ENCODE results near the gene TMEM117.

The TMEM117 gene

DNA sequence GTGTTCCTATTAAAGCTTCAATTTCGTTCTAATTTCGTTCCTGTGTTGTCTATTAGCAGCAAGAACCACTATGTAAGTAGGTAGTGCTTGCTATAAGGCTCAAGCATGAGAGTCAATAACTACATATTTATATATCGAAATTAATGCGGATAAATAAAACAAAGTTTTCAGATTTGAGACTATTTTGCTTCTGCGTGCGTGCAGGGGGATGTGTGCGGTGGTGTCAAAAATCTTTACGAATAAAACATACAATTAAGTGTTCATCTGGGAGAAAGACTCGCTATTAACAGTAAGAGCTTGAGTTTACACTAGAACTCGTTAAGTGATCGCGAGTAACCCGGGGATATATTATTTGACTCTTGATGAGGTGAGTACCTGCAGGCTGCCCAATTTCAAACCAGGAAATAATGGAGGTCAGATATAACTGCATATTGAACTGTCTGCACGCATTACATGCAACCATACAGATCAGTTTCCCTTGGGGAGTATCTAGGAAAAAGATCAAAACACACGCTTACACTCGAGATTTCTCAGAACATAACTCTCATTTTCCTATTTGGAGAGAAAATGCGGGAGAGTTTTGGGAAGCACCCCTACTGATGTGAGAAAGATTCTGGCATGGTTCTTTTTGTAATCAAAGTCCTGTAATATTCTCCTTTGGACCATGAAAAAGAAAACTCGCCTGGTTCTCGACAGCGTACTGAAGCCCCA lies 30.6 kb upstream of the TMEM117 start:
- Histone ChIP-seq H3K9me3 (no peaks in the 10 kb centered on the region), H3K4me1 (peaks cover 0 to 32% (median 11%) of the 10 kb centered on the region in 4 donors), H3K36me3 (peaks cover 14 to 20% (median 16%) of the 10 kb centered on the region in 3 donors), H3K4me3 (peak overlapping the region; percentile 81 to 91), H3K27ac (peak overlapping the region; percentile 89 to 97), H3K27me3 (no peaks in the 10 kb centered on the region)
- no peak for DNase-seq
- intact Hi-C loops (cut with DNase I; ENCODE audit: low total_unique reads) = loop anchor here (10.0 kb wide), 1 partner anchor 51 kb away; the partner anchor contains the start of genes IRAK4 and PUS7L
- TF ChIP-seq, protein P1, sequence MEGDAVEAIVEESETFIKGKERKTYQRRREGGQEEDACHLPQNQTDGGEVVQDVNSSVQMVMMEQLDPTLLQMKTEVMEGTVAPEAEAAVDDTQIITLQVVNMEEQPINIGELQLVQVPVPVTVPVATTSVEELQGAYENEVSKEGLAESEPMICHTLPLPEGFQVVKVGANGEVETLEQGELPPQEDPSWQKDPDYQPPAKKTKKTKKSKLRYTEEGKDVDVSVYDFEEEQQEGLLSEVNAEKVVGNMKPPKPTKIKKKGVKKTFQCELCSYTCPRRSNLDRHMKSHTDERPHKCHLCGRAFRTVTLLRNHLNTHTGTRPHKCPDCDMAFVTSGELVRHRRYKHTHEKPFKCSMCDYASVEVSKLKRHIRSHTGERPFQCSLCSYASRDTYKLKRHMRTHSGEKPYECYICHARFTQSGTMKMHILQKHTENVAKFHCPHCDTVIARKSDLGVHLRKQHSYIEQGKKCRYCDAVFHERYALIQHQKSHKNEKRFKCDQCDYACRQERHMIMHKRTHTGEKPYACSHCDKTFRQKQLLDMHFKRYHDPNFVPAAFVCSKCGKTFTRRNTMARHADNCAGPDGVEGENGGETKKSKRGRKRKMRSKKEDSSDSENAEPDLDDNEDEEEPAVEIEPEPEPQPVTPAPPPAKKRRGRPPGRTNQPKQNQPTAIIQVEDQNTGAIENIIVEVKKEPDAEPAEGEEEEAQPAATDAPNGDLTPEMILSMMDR (IDR thresholded peaks at IDR 0.05) = peak in 1 of 2 experiments; percentile 30

DNA sequence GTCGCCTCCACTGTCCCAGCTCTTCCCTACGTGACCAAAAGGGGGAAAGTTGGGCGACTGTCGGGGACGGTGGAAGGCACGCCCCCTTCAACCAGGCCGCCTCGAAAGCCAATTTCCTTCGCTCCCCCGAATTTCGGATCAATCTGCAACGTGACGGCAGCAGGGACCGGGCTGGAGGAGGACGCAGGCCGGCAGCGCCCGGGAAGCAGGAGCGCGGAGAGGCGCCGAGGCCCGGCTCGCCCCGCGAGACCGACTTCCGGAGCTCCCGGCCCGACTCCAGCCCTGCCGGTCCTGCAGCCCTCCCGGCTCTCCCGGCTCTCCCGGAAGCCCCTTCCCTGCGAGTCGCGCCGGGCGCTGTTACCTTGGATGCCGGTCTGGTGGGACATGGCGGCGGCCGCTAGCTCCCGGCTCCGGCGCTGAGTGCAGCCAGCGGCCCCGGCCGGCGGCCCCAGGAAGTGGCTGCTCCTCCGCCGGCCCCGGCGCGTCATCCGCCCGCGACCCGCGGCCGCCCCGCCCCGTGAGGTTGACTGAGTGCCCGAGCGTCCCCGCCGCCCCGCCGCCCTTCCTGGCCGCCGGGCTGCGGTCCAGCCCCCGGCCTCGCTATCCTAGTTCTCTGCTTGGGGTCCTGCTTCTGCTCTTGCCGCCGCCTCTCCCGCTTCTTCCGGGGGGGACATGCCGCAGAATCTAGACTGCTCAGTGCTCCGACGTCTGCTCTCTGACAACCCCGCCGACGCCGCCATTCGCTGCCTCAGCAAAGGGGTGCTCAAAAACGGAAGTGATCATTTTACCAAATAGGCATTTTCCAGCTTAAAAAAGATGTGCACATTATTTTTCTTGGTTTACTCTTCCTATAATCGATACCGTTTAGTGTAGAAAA lies 29.8 kb upstream of the TMEM117 start, which contains the start of gene TWF1:
TSS of gene TWF1 (minus strand) at position 458 of the 877 bp plus-strand sequence. CDS start at position 386, 72 bp downstream.
- Histone ChIP-seq H3K4me1 (peaks cover 0 to 32% (median 11%) of the 10 kb centered on the region in 4 donors), H3K36me3 (peaks cover 6 to 12% (median 8%) of the 10 kb centered on the region in 3 donors), H3K4me3 (peak within 1 kb of the TSS; percentile 81 to 91), H3K27me3 (no peaks in the 10 kb centered on the region), H3K27ac (peak within 1 kb of the TSS; percentile 89 to 97), H3K9me3 (no peaks in the 10 kb centered on the region)
- intact Hi-C loops (cut with DNase I; ENCODE audit: low total_unique reads) = loop anchor here (2.0 to 10.0 kb wide), 2 partner anchors 29 to 51 kb away; partner anchors contain the start of genes IRAK4 and PUS7L
- TF ChIP-seq, protein P1 (IDR thresholded peaks at IDR 0.05) = peak in 1 of 2 experiments; percentile 16
- peak; percentile 83 to 89 for DNase-seq

DNA sequence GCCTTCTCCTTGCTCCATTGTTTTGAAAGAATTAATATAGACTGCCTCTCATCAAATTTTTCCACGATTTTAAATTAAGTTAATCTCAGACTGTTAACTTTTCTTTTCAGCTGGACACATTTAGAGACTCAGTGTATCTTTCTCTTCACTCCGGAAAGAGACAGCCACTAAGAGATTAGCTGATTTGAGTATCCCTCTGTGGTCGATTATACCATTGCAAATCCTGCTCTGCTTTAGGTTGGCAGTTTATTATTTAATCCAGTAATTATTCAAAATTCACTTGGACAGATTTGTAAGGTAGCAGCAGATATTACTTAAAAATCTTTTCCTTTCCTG lies 29.2 kb upstream of the TMEM117 start:
- H3K36me3 ChIP-seq = peaks cover 3 to 6% (median 4%) of the 10 kb centered on the region in 3 donors
- TF ChIP-seq, protein P1 (IDR thresholded peaks at IDR 0.05) = no peak
- H3K27me3 ChIP-seq = no peaks in the 10 kb centered on the region
- H3K4me1 ChIP-seq = peaks cover 0 to 32% (median 11%) of the 10 kb centered on the region in 4 donors
- peak overlapping the region; percentile 89 to 97 for H3K27ac ChIP-seq
- no peak for DNase-seq
- peak overlapping the region; percentile 81 to 91 for H3K4me3 ChIP-seq
- intact Hi-C loops (cut with DNase I; ENCODE audit: low total_unique reads) = loop anchor here (2.0 to 10.0 kb wide), 2 partner anchors 28 to 52 kb away; partner anchors contain the start of genes IRAK4 and PUS7L
- no peaks in the 10 kb centered on the region for H3K9me3 ChIP-seq

DNA sequence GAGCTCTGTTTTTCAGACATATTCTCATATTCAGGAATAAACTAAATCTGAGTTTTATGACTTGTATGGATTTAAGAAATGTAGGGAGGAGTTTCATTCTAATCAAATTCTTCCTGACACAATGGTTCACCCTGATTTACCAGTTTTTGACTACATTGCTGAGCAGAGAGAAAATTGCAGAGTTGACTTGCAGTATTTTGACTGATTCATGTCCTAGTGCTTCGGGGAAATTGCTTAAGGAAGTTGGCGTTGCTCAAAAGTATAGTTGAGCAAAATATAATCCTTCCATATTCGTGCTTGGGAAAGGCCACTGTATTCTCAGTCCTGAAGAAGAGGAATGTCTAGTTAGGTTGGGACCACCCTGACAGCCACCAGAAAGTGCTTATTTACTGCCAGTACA lies 28.5 kb upstream of the TMEM117 start:
- TF ChIP-seq, protein P1 (IDR thresholded peaks at IDR 0.05) = no peak
- Histone ChIP-seq H3K4me3 (no peak overlapping the region), H3K4me1 (peaks cover 0 to 32% (median 11%) of the 10 kb centered on the region in 4 donors), H3K36me3 (peaks cover 0 to 4% (median 0%) of the 10 kb centered on the region in 3 donors), H3K27ac (peak overlapping the region in 1 of 2 donors; percentile 89), H3K9me3 (no peaks in the 10 kb centered on the region), H3K27me3 (no peaks in the 10 kb centered on the region)
- intact Hi-C loops (cut with DNase I; ENCODE audit: low total_unique reads) = loop anchor here (2.0 to 10.0 kb wide), 2 partner anchors 27 to 53 kb away; partner anchors contain the start of genes IRAK4 and PUS7L
- DNase-seq = no peak

DNA sequence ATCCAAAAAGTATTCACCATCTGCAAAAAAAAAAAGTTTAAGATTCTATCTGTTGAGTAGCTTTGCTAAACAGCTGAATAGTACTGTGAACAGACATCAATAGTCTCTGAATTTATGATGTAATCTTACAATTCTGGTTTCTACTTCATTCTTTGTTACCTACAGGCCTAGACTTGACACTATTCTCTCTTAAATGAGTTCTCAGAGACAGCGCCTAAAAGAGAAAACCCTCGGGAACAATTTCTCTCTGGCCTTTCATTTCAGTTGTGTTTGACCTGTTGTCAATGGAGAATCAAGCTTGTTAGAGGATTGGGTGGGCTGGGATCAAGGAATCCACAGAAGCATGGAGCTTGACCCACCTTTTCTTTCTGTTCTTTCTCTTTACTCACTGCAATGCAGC lies 23.8 kb upstream of the TMEM117 start:
- intact Hi-C loops (cut with DNase I; ENCODE audit: low total_unique reads) = no loop called here
- TF ChIP-seq, protein P1 (IDR thresholded peaks at IDR 0.05) = no peak
- Histone ChIP-seq H3K4me3 (no peak overlapping the region), H3K9me3 (no peaks in the 10 kb centered on the region), H3K27ac (no peak overlapping the region), H3K27me3 (peaks cover 0 to 3% of the 10 kb centered on the region in 2 donors), H3K36me3 (no peaks in the 10 kb centered on the region), H3K4me1 (peaks cover 0 to under 1% (median 0%) of the 10 kb centered on the region in 4 donors)
- DNase-seq = no peak
